ENCODE data around the gene CANT1. TPM values are rescaled to one million over a fixed set of nuclear protein-coding genes. Genes with fewer than 3 reads are reported as not detected.

CANT1 gene
- total and polyA plus RNA-seq, 2 donors from 2014 or later: 23.0 to 56.6 TPM

DNA sequence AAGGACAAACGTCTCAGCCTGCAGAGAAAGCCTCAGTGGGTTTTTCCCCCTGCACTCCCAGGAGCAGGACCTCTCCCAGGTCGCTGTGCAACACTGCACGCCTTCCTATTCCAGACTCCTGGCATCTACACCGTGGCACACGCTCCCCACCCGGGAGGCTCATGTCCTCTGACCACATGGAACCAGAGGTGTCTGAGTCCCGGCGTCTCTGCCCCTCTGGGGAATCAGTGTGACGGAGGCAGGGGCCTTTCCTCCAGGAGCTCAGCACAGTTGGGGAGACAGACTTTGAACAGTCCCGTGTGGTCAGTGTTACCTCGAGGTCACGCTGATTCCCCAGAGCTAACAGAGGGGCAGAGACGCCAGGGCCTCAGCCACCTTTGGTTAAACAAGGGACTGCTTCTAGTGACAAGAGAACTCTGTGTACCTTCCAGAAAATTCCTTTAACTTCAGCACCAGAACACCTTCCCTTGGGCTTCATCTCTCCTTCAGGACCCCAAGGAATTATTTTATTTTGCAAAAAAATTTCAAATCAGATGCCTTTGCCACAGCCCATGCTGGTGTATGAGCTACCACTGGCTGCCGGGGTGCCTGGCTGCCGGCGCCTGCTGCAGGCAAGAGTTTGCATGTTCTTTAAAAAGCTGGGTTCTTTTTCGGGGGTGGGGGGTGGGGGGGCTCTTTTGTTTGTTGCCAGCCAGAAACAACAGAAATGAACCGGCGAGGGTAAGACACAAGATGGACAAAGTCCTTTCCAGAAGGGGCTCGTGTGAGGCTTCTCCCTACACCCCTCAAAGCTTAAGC lies 6.6 kb downstream of the CANT1 start:
- Histone ChIP-seq H3K4me3 (ENCODE audit: low read length in 3 of 3) (no peak overlapping the region), H3K27me3 (ENCODE audit: control insufficient read depth, insufficient read depth, low read length) (no peaks in the 10 kb centered on the region), H3K9ac (ENCODE audit: low read length in 3 of 3) (no peak overlapping the region), H3K27ac (ENCODE audit: low read depth in 2 of 2, low read length in 2 of 2) (no peak overlapping the region), H3K4me1 (ENCODE audit: control insufficient read depth in 2 of 3, insufficient read depth in 2 of 3, low read depth in 1 of 3, low read length in 3 of 3) (peaks cover 0 to 25% (median 4%) of the 10 kb centered on the region in 3 donors), H3K36me3 (ENCODE audit: control insufficient read depth in 2 of 3, insufficient read depth in 3 of 3, low read length in 3 of 3) (peaks cover 0 to 2% (median 1%) of the 10 kb centered on the region in 3 donors), H3K9me3 (ENCODE audit: control insufficient read depth in 2 of 3, insufficient read depth in 1 of 3, low read length in 3 of 3) (no peaks in the 10 kb centered on the region)
- intact Hi-C loops (cut with DNase I): no loop called here
- TF ChIP-seq, protein P1, sequence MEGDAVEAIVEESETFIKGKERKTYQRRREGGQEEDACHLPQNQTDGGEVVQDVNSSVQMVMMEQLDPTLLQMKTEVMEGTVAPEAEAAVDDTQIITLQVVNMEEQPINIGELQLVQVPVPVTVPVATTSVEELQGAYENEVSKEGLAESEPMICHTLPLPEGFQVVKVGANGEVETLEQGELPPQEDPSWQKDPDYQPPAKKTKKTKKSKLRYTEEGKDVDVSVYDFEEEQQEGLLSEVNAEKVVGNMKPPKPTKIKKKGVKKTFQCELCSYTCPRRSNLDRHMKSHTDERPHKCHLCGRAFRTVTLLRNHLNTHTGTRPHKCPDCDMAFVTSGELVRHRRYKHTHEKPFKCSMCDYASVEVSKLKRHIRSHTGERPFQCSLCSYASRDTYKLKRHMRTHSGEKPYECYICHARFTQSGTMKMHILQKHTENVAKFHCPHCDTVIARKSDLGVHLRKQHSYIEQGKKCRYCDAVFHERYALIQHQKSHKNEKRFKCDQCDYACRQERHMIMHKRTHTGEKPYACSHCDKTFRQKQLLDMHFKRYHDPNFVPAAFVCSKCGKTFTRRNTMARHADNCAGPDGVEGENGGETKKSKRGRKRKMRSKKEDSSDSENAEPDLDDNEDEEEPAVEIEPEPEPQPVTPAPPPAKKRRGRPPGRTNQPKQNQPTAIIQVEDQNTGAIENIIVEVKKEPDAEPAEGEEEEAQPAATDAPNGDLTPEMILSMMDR (IDR thresholded peaks at IDR 0.05; ENCODE audit: borderline replicate concordance, extremely low read depth, insufficient read depth): no peak
- DNase-seq (peak in 1 of 5 donors; percentile 39), FAIRE-seq (no peak)

DNA sequence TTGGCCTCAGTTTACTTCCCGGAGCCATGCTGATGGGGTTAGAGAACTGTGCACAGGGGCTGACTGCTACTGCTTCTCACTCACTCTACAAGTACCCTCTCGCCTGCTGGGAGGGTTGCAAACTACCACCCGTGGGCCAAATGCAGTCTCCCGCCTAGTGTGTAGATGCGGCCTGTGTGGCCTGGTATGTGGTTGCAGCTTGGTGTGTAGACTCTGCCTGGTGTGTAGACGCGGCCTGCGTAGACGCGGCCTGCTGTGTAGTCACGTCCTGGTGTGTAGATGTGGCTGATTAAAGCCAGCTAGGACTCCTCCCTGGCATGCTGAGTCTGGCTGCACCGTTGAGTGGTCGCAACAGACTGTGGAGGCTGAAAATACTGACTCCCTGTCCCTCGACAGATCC lies 7.3 kb downstream of the CANT1 start:
- no peaks in the 10 kb centered on the region for H3K9me3 ChIP-seq (ENCODE audit: control insufficient read depth in 2 of 3, insufficient read depth in 1 of 3, low read length in 3 of 3)
- no peak overlapping the region for H3K27ac ChIP-seq (ENCODE audit: low read depth in 2 of 2, low read length in 2 of 2)
- H3K36me3 ChIP-seq (ENCODE audit: control insufficient read depth in 2 of 3, insufficient read depth in 3 of 3, low read length in 3 of 3): peaks cover 0 to 6% (median 2%) of the 10 kb centered on the region in 3 donors
- TF ChIP-seq, protein P1 (IDR thresholded peaks at IDR 0.05; ENCODE audit: borderline replicate concordance, extremely low read depth, insufficient read depth): no peak
- H3K4me3 ChIP-seq (ENCODE audit: low read length in 3 of 3): no peak overlapping the region
- DNase-seq (peak in 1 of 5 donors; percentile 46), FAIRE-seq (no peak)
- intact Hi-C loops (cut with DNase I): no loop called here
- peaks cover 0 to 18% (median 4%) of the 10 kb centered on the region in 3 donors for H3K4me1 ChIP-seq (ENCODE audit: control insufficient read depth in 2 of 3, insufficient read depth in 2 of 3, low read depth in 1 of 3, low read length in 3 of 3)
- no peak overlapping the region for H3K9ac ChIP-seq (ENCODE audit: low read length in 3 of 3)
- no peaks in the 10 kb centered on the region for H3K27me3 ChIP-seq (ENCODE audit: control insufficient read depth, insufficient read depth, low read length)

DNA sequence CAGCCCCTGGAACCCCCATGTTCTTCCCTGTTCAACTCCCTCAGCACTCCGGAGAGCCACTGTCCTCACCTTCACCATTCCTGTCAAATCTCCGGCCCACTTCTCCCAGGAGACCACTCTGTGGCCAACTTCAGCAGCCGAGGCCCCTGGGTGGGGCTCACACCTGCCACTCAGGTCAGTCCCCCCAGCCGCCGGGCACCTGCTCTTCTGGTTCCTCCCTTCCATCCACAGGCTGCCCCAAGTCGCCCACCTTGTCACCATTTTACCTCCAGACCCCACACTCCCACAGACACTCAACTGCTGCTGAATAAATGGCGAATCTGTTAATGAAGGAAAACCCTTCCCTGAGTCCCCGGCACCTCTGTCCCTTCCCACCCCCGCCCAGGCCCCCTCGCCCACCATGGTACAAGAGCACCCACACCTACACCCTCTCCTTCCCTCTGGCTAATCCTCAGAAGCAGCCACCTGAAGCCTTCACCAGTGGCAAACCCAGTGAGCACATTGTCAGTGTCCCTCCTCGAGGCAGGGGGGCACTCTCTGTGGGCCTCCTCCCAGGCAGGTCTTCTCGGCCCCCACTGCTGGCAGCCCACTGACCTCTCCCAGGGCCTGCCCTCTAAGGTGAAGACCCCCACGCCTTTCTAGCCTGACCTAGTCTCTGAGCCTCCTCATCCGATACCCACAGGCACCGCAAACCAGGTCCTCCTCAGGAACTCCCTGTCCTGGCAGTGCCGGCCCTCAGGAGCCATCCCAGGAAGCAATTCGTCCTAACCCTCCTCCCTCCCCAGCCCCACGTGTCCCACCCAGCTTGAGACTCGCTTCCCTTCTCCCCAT lies 8.2 kb downstream of the CANT1 start:
- H3K36me3 ChIP-seq (ENCODE audit: control insufficient read depth in 2 of 3, insufficient read depth in 3 of 3, low read length in 3 of 3): peaks cover 0 to 7% (median 6%) of the 10 kb centered on the region in 3 donors
- H3K27ac ChIP-seq (ENCODE audit: low read depth in 2 of 2, low read length in 2 of 2): no peak overlapping the region
- no peaks in the 10 kb centered on the region for H3K9me3 ChIP-seq (ENCODE audit: control insufficient read depth in 2 of 3, insufficient read depth in 1 of 3, low read length in 3 of 3)
- peak in 1 of 5 donors; percentile 53 for DNase-seq
- no peak overlapping the region for H3K9ac ChIP-seq (ENCODE audit: low read length in 3 of 3)
- TF ChIP-seq, protein P1 (IDR thresholded peaks at IDR 0.05; ENCODE audit: borderline replicate concordance, extremely low read depth, insufficient read depth): no peak
- no peak overlapping the region for H3K4me3 ChIP-seq (ENCODE audit: low read length in 3 of 3)
- FAIRE-seq: no peak
- no peaks in the 10 kb centered on the region for H3K27me3 ChIP-seq (ENCODE audit: control insufficient read depth, insufficient read depth, low read length)
- intact Hi-C loops (cut with DNase I): no loop called here
- H3K4me1 ChIP-seq (ENCODE audit: control insufficient read depth in 2 of 3, insufficient read depth in 2 of 3, low read depth in 1 of 3, low read length in 3 of 3): peaks cover 0 to 16% (median 4%) of the 10 kb centered on the region in 3 donors
